B cell (primary cell): ENCODE measurements around the gene SCG2. TPM values are rescaled to one million over a fixed set of nuclear protein-coding genes. Genes with fewer than 3 reads are reported as not detected.

Experiments
- ATAC-seq: fragments of 200-7000 bp; cut with Tn5 transposase; one replicate; pipeline ENCODE4 v1.10.0; 2021; ENCODE audit warnings: low read depth, mild to moderate bottlenecking, moderate number of reproducible peaks, moderate library complexity
- CTCF ChIA-PET: fragments of 350-600 bp; sonication (Branson Sonifier 250); formaldehyde crosslinking; loops from one replicate; lab custom pipeline; 2021; ENCODE audit warnings: antibody characterized with exemption, inconsistent platforms; lab: Charles Lee
- POLR2A ChIA-PET: fragments of 350-600 bp; sonication (Branson Sonifier 250); formaldehyde crosslinking; loops from one replicate; lab custom pipeline; 2021; ENCODE audit warnings: antibody characterized with exemption; lab: Charles Lee
- DNase-seq: peaks from one replicate; pipeline ENCODE4 v3.0.0; 2013
- H2AFZ ChIP-seq: 2 replicates; pipeline ENCODE4 v1.6.1; 2012; ENCODE audit warnings: mild to moderate bottlenecking, low read depth, low read length; ENCODE audit not compliant: insufficient read depth, poor library complexity, severe bottlenecking
- H3K27ac ChIP-seq, 2 donors: 1 replicate in 1 of 2; 2 replicates in 1 of 2; pipeline ENCODE4 v1.5.1; 2012 to 2013; ENCODE audit warnings: low read length in 2 of 2, mild to moderate bottlenecking in 2 of 2, moderate library complexity in 1 of 2
- H3K27me3 ChIP-seq, 4 experiments: fragments of 200-600 bp in 1 of 4; sonication (generic) in 1 of 4; replicated peaks in 1 of 4; 1 replicate in 2 of 4; 2 replicates in 2 of 4; pipeline versions ENCODE4 v1.6.1 to v1.7.0; 2013 to 2016; ENCODE audit warnings: low read length in 3 of 4, mild to moderate bottlenecking in 2 of 4, mixed read lengths in 1 of 4, moderate library complexity in 1 of 4; ENCODE audit not compliant: insufficient read depth in 4 of 4, control insufficient read depth in 3 of 4; ENCODE audit errors: control extremely low read depth in 1 of 4
- H3K36me3 ChIP-seq, 2 experiments: replicated peaks in 1 of 2; 1 replicate in 1 of 2; 2 replicates in 1 of 2; pipeline versions ENCODE4 v1.6.1 to v1.7.1; 2013; ENCODE audit warnings: low read length in 1 of 2; ENCODE audit not compliant: insufficient read depth in 2 of 2, control insufficient read depth in 1 of 2; ENCODE audit errors: control extremely low read depth in 1 of 2, extremely low read depth in 1 of 2
- H3K4me1 ChIP-seq, 2 donors: fragments of 200-600 bp in 1 of 2; sonication (generic) in 1 of 2; 1 replicate in 1 of 2; 2 replicates in 1 of 2; pipeline versions ENCODE4 v1.5.1 to v1.6.1; 2013 to 2017; ENCODE audit warnings: low read length in 2 of 2; ENCODE audit not compliant: control insufficient read depth in 2 of 2, insufficient read depth in 2 of 2
- H3K4me2 ChIP-seq: replicated peaks from 2 replicates; pipeline ENCODE3; 2012; ENCODE audit warnings: mild to moderate bottlenecking, low read depth, low read length; ENCODE audit not compliant: poor library complexity, severe bottlenecking
- H3K4me3 ChIP-seq, 5 experiments: fragments of 200-600 bp in 1 of 5; sonication (generic) in 1 of 5; 1 replicate in 3 of 5; 2 replicates in 2 of 5; pipeline versions ENCODE4 v1.5.1 to v1.7.0; 2011 to 2016; ENCODE audit warnings: low read length in 4 of 5, mild to moderate bottlenecking in 4 of 5, low read depth in 2 of 5, control low read depth in 1 of 5, moderate library complexity in 1 of 5; ENCODE audit not compliant: insufficient read depth in 1 of 5; ENCODE audit errors: control extremely low read depth in 1 of 5, extremely low read depth in 1 of 5
- H3K79me2 ChIP-seq: fragments of 200-600 bp; sonication (generic); one replicate; pipeline ENCODE4 v1.6.0; 2016; ENCODE audit warnings: low read length; ENCODE audit not compliant: control insufficient read depth, insufficient read depth
- H3K9ac ChIP-seq: fragments of 200-600 bp; sonication (generic); 2 replicates; pipeline ENCODE4 v1.6.1; 2017; ENCODE audit warnings: mild to moderate bottlenecking, low read length, moderate library complexity
- H3K9me3 ChIP-seq, 3 donors: one replicate each; pipeline versions ENCODE4 v1.6.1 to v1.7.1; 2013; ENCODE audit warnings: low read length in 2 of 3; ENCODE audit not compliant: control insufficient read depth in 2 of 3, insufficient read depth in 1 of 3; ENCODE audit errors: control extremely low read depth in 1 of 3
- H4K20me1 ChIP-seq: 2 replicates; pipeline ENCODE4 v1.6.0; 2012; ENCODE audit warnings: mild to moderate bottlenecking, low read length; ENCODE audit not compliant: insufficient read depth, control insufficient read depth, poor library complexity, severe bottlenecking
- H3K27ac Mint-ChIP-seq: one replicate; pipeline ENCODE4 v1.8.0; 2021; ENCODE audit warnings: mixed read lengths
- H3K27me3 Mint-ChIP-seq: one replicate; pipeline ENCODE4 v1.8.0; 2021; ENCODE audit warnings: mixed read lengths
- H3K4me1 Mint-ChIP-seq: one replicate; pipeline ENCODE4 v1.8.0; 2021; ENCODE audit warnings: mixed read lengths
- H3K4me3 Mint-ChIP-seq: one replicate; pipeline ENCODE4 v1.8.0; 2021; ENCODE audit warnings: mixed read lengths
- H3K9me3 Mint-ChIP-seq: one replicate; pipeline ENCODE4 v1.8.0; 2022; ENCODE audit warnings: mixed read lengths; ENCODE audit not compliant: insufficient read depth
- EZH2 ChIP-seq: IDR thresholded peaks from 2 replicates; pipeline ENCODE4 v1.6.1; 2012; ENCODE audit warnings: borderline replicate concordance, low read depth, mild to moderate bottlenecking, moderate library complexity, low read length; ENCODE audit not compliant: insufficient read depth, poor library complexity, severe bottlenecking
- whole genome bisulfite sequencing: methylation state at CpG from one replicate; pipeline ENCODE4 v1.1.5; 2013; ENCODE audit warnings: missing lambda C conversion rate; ENCODE audit not compliant: insufficient coverage; 5-methylcytosine and 5-hydroxymethylcytosine counted together
- intact Hi-C: fragments of 100-400 bp; cut with micrococcal nuclease; formaldehyde crosslinking; loops from one replicate; pipeline ENCODE4 v1.10.0; 2022
- polyA plus RNA-seq: library from polyadenylated mRNA; depleted of rRNA; stranded (reverse); fragments of >200 nt; gene quantifications from 2 replicates; pipeline ENCODE4 v1.2.3, GENCODE V29; 2012
- total RNA-seq, 2 donors: library from RNA; stranded (reverse); fragments of 120-200 nt in 1 of 2; gene quantifications; 1 replicate in 1 of 2; 2 replicates in 1 of 2; pipeline versions ENCODE4 v1.2.3 to v1.2.4, GENCODE V29; 2013 to 2022
- TF ChIP-seq, protein P1 (sequence below): fragments of 200-600 bp; IDR thresholded peaks from one replicate; pipeline ENCODE4 v1.8.0; 2022; ENCODE audit warnings: antibody characterized with exemption, mild to moderate bottlenecking

SCG2 gene
- total and polyA plus RNA-seq, 2 donors (not counting 1 experiment from before 2014, with no cell fraction given) = 0.12 to 0.44 TPM

DNA sequence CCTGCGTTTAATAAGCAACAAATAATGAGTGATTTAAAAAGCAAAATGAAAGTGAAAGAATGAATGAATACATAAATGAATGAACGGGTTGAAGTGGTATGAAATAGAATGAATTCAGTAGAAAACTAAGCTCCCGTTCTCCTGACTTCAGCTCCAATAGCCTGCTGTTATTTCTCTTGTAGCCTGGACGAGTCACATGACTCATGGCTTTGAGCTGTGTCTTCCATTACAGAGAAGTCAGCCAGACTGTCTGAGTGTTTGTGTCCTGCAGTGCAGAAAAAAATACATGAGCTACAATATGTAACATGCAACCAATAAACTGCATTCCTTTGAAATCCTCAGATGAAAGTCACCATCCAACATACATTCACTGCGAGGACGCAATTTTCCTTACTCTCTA is 21.2 kb downstream of the SCG2 start:
- Mint-ChIP-seq H3K27me3 (peaks cover 10% of the 10 kb centered on the region), H3K9me3 (no peaks in the 10 kb centered on the region), H3K4me1 (no peaks in the 10 kb centered on the region), H3K27ac (no peak overlapping the region), H3K4me3 (no peak overlapping the region)
- no peak overlapping the region for H3K4me2 ChIP-seq
- intact Hi-C loops = no loop called here
- no peaks in the 10 kb centered on the region for H3K79me2 ChIP-seq
- no peak for ATAC-seq
- ChIA-PET CTCF (no interaction called here), POLR2A (no interaction called here)
- TF ChIP-seq EZH2 = no peak
- TF ChIP-seq, protein P1, sequence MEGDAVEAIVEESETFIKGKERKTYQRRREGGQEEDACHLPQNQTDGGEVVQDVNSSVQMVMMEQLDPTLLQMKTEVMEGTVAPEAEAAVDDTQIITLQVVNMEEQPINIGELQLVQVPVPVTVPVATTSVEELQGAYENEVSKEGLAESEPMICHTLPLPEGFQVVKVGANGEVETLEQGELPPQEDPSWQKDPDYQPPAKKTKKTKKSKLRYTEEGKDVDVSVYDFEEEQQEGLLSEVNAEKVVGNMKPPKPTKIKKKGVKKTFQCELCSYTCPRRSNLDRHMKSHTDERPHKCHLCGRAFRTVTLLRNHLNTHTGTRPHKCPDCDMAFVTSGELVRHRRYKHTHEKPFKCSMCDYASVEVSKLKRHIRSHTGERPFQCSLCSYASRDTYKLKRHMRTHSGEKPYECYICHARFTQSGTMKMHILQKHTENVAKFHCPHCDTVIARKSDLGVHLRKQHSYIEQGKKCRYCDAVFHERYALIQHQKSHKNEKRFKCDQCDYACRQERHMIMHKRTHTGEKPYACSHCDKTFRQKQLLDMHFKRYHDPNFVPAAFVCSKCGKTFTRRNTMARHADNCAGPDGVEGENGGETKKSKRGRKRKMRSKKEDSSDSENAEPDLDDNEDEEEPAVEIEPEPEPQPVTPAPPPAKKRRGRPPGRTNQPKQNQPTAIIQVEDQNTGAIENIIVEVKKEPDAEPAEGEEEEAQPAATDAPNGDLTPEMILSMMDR = no peak
- WGBS = 75% methylated on average over 3 of the region's 6 CpGs
- DNase-seq = no peak
- H3K9ac ChIP-seq = no peak overlapping the region
- H3K4me3 ChIP-seq = no peak overlapping the region
- no peak overlapping the region for H3K27ac ChIP-seq
- H2AFZ ChIP-seq = no peak overlapping the region
- no peaks in the 10 kb centered on the region for H3K36me3 ChIP-seq
- H4K20me1 ChIP-seq = no peaks in the 10 kb centered on the region
- H3K27me3 ChIP-seq = no peaks in the 10 kb centered on the region
- H3K9me3 ChIP-seq = no peaks in the 10 kb centered on the region
- H3K4me1 ChIP-seq = no peaks in the 10 kb centered on the region

DNA sequence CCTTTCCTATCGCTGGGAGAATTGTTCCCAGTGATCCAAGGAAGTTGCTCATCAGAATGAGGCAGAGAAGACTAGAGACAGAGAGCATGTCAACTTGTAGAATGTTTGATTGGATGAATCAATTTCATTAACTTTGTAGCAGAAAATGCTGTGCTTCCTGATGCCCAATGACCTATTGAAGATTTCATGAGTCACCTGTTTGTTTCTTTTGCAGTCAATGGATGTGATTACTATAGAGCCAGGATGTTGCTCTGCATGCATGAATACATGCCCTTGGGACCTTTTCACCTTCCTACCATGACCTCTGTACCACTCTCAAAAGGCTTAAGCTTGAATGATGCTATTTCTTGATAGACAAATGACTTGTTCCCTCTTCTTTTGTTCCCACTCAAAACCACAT is 23.3 kb downstream of the SCG2 start:
- WGBS = no CpG with 5 or more reads among the region's 1 CpG
- no peaks in the 10 kb centered on the region for H3K36me3 ChIP-seq
- TF ChIP-seq, protein P1 = no peak
- TF ChIP-seq EZH2 = no peak
- no peak overlapping the region for H3K4me2 ChIP-seq
- ATAC-seq = no peak
- DNase-seq = no peak
- no peak overlapping the region for H3K9ac ChIP-seq
- H2AFZ ChIP-seq = no peak overlapping the region
- Mint-ChIP-seq H3K4me3 (no peak overlapping the region), H3K4me1 (no peaks in the 10 kb centered on the region), H3K27ac (no peak overlapping the region), H3K9me3 (peaks cover 2% of the 10 kb centered on the region), H3K27me3 (peaks cover 10% of the 10 kb centered on the region)
- H3K79me2 ChIP-seq = no peaks in the 10 kb centered on the region
- no peaks in the 10 kb centered on the region for H4K20me1 ChIP-seq
- H3K4me3 ChIP-seq = no peak overlapping the region
- intact Hi-C loops = no loop called here
- H3K4me1 ChIP-seq = no peaks in the 10 kb centered on the region
- H3K9me3 ChIP-seq = no peaks in the 10 kb centered on the region
- ChIA-PET POLR2A (no interaction called here), CTCF (no interaction called here)
- H3K27me3 ChIP-seq = no peaks in the 10 kb centered on the region
- H3K27ac ChIP-seq = no peak overlapping the region
